ENCODE data around the gene SYP. TPM values are rescaled to one million over a fixed set of nuclear protein-coding genes. Genes with fewer than 3 reads are reported as not detected.

The SYP gene
- total RNA-seq, 4 donors from 2014 or later = 4.5 to 12.0 (median 6.1) TPM

DNA sequence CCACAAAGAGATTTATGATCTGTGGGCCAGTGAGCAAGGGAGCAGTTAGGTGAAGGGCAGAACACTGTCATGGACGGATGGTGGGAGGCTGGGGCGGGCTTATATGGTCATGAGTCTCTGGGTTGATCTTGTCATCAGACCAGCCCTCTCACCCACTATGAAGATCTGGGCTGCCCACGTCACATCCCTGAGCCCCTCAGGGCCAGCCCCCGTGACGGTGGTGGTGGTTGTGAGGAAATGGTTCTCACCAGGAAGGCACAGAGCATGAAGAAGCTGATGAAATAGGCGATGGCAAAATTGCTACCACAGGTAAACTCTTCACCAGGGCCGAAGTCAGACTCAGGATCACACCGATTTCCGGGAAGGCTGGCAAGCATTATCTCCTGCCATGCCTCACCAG is 11.1 kb upstream of the SYP start:
- no peaks in the 10 kb centered on the region for H3K36me3 ChIP-seq
- WGBS = 77% methylated on average over 8 of the region's 9 CpGs
- TF ChIP-seq EP300 (IDR thresholded peaks at IDR 0.05) (no peak), POLR2A (IDR thresholded peaks at IDR 0.05; ENCODE audit: low read depth) (no peak), POLR2AphosphoS5 (IDR thresholded peaks at IDR 0.05) (no peak), CTCF (IDR thresholded peaks at IDR 0.05) (no peak)
- peaks cover 0 to 14% (median 4%) of the 10 kb centered on the region in 4 donors for H3K27me3 ChIP-seq
- H3K9me3 ChIP-seq = no peaks in the 10 kb centered on the region
- H3K4me3 ChIP-seq = no peak overlapping the region
- H3K4me1 ChIP-seq = no peaks in the 10 kb centered on the region
- no peak overlapping the region for H3K27ac ChIP-seq (replicated peaks in 1 of 4)
- intact Hi-C loops (cut with DNase I) = no loop called here
- no peak for DNase-seq (ENCODE audit: extremely low spot score)

GRCh38 chrX:49210406-49210805 is 10.4 kb upstream of the SYP start:
- no peak overlapping the region for H3K4me3 ChIP-seq
- no peaks in the 10 kb centered on the region for H3K36me3 ChIP-seq
- H3K27me3 ChIP-seq = peaks cover 0 to 19% (median 4%) of the 10 kb centered on the region in 4 donors
- DNase-seq (ENCODE audit: extremely low spot score) = no peak
- WGBS = 70% methylated on average over 5 of the region's 8 CpGs
- no peak overlapping the region for H3K27ac ChIP-seq (replicated peaks in 1 of 4)
- TF ChIP-seq EP300 (IDR thresholded peaks at IDR 0.05) (no peak), POLR2A (IDR thresholded peaks at IDR 0.05; ENCODE audit: low read depth) (no peak), POLR2AphosphoS5 (IDR thresholded peaks at IDR 0.05) (no peak), CTCF (IDR thresholded peaks at IDR 0.05) (no peak)
- H3K4me1 ChIP-seq = no peaks in the 10 kb centered on the region
- no peaks in the 10 kb centered on the region for H3K9me3 ChIP-seq
- intact Hi-C loops (cut with DNase I) = no loop called here

- Histone ChIP-seq H3K36me3 (no peaks in the 10 kb centered on the region), H3K4me1 (no peaks in the 10 kb centered on the region), H3K27ac (replicated peaks in 1 of 4) (no peak overlapping the region), H3K9me3 (no peaks in the 10 kb centered on the region), H3K4me3 (no peak overlapping the region), H3K27me3 (peaks cover 0 to 19% (median 4%) of the 10 kb centered on the region in 4 donors)
- 43% methylated on average over 27 of the region's 28 CpGs for WGBS
- DNase-seq (ENCODE audit: extremely low spot score) = no peak
- intact Hi-C loops (cut with DNase I) = no loop called here
- TF ChIP-seq CTCF (IDR thresholded peaks at IDR 0.05) (no peak), POLR2A (IDR thresholded peaks at IDR 0.05; ENCODE audit: low read depth) (no peak), EP300 (IDR thresholded peaks at IDR 0.05) (no peak), POLR2AphosphoS5 (IDR thresholded peaks at IDR 0.05) (no peak)
Measured at GRCh38 chrX:49209434-49210251, 9.7 kb upstream of the SYP start.

DNA sequence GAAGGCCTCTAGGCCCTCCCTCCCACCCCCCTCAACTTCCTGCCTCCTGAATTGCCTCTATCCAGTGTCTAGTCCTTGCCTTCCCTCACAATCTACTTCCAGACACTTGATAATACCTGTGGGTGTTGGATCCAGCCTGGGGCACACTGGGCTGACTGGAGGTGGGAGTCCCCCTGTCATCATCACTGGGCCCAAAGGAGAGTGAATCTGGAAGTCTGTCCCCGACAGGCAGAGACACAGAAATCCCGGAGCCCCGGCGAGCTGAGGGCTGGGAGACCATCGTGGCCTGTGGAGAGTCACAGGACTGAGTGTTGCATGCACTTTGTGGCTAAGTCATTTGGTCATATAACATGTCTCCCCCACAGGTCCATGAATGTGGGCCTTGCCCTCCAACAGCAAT is 8.4 kb upstream of the SYP start:
- intact Hi-C loops (cut with DNase I) = no loop called here

More for the DNA sequence above, 8.4 kb upstream of the SYP start:
- no peak overlapping the region for H3K4me3 ChIP-seq
- no peak overlapping the region for H3K27ac ChIP-seq (replicated peaks in 1 of 4)
- TF ChIP-seq POLR2AphosphoS5 (IDR thresholded peaks at IDR 0.05) = no peak
- TF ChIP-seq CTCF (IDR thresholded peaks at IDR 0.05) = no peak
- no peak for TF ChIP-seq POLR2A (IDR thresholded peaks at IDR 0.05; ENCODE audit: low read depth)
- no peak for TF ChIP-seq EP300 (IDR thresholded peaks at IDR 0.05)
- peaks cover 0 to 19% (median 4%) of the 10 kb centered on the region in 4 donors for H3K27me3 ChIP-seq
- no peaks in the 10 kb centered on the region for H3K9me3 ChIP-seq
- no peaks in the 10 kb centered on the region for H3K36me3 ChIP-seq
- no peaks in the 10 kb centered on the region for H3K4me1 ChIP-seq
- WGBS = 92% methylated on average over 4 of the region's 5 CpGs
- no peak for DNase-seq (ENCODE audit: extremely low spot score)
